D721Med (cell line): ENCODE results near the gene PKIB.

Source experiments
- DNase-seq: peaks from one replicate; pipeline ENCODE4 v3.0.0; 2011; ENCODE audit warnings: low spot score; ENCODE audit not compliant: insufficient read length
- FAIRE-seq: peaks from 2 replicates; lab custom pipeline; 2011; peaks lifted over from hg19 to GRCh38; lab: Jason Lieb, UNC
- CTCF ChIP-seq: IDR thresholded peaks from 2 replicates; pipeline ENCODE4 v1.5.1; 2012; ENCODE audit warnings: mild to moderate bottlenecking, control low read depth; ENCODE audit not compliant: insufficient read depth; ENCODE audit errors: missing control alignments

PKIB gene

GRCh38 chr6:122651031-122651430, 40.8 kb downstream of the PKIB start:
- peak; percentile 66 for FAIRE-seq
- DNase-seq = no peak

DNA sequence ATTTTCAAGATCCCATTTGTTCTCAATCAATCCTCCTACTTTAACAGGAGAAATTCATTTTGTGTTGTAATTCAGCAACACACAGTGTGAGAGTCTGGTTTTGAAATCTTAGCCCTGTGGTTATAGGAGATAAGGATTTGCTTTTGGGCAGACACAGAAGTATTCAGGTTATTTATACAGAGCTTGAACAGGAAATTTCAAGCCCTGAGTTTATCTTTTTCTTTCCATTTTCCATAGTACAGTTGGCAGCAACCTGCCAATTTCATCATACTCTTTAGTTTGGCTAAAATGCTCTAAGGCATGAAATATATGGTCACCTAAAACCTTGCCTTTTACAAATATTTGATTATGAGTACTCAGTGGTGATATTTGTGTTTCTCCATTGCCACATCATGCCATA, 41.4 kb downstream of the PKIB start:
- FAIRE-seq = no peak
- no peak for DNase-seq
- no peak for TF ChIP-seq CTCF

More at GRCh38 chr6:122651031-122651430, 40.8 kb downstream of the PKIB start:
- TF ChIP-seq CTCF = no peak

- FAIRE-seq (peak; percentile 95), DNase-seq (peak; percentile 16)
- no peak for TF ChIP-seq CTCF
These were observed 42.2 kb downstream of the PKIB start for GRCh38 chr6:122652431-122652830.

- no peak for FAIRE-seq
These were observed 42.9 kb downstream of the PKIB start for GRCh38 chr6:122653094-122653493.

GRCh38 chr6:122654012-122654411, 43.8 kb downstream of the PKIB start:
- no peak for TF ChIP-seq CTCF
- no peak for FAIRE-seq
- no peak for DNase-seq

More at GRCh38 chr6:122653094-122653493, 42.9 kb downstream of the PKIB start:
- no peak for TF ChIP-seq CTCF
- no peak for DNase-seq

- no peak for DNase-seq
- TF ChIP-seq CTCF = no peak
- FAIRE-seq = no peak
These were observed 47.4 kb downstream of the PKIB start for GRCh38 chr6:122657601-122658000.

GRCh38 chr6:122660296-122660695, 50.1 kb downstream of the PKIB start:
- FAIRE-seq (peak; percentile 35), DNase-seq (no peak)
- no peak for TF ChIP-seq CTCF
